NCI-H2196 (cell line): ENCODE measurements around the gene COL4A2.

Experiments used
- DNase-seq: peaks from one replicate; lab custom pipeline; 2025; ENCODE audit not compliant: unreplicated experiment; lab: John Stamatoyannopoulos, UW

Gene COL4A2

DNA sequence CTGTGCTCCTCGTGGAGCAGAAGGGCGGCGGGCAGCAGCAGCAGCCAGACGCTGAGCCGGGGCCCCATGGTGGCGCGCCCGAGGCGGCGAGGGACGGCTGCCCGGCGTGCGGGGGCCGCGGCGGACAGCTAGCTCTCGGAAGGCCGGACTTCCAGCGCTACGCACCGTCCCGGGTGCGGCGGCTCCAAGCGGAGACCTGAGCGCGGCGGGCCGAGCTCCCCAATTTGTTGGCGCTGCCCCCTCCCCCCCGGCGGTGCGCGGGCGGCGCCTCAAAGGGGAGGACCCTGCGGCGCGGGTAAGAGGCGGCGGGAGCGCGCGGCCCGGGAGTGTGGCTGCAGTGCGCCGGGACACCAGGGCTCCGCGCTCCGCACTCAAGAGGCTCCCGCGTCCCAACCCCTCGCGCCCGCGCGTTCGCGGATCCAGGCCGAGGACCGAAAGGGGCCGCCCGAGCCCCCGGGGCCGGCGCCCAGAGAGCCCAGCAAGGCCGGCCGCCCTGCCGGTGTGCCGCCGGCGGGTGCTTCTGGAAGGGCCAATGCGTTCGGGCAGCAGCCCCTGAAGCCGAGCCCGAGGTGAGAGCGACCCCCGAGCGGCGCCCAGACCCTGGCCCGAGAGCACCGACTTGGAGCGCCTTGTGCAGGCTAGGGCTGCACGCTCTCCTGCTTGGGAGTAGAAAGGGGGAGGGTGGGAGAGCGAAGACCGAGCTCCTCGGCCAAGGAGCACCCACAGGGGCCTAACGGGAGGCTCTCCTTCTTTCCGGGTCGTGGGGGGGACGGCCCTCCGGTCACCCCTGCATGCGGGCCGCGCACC, at the start of gene COL4A2, which contains the start of gene COL4A1:
COL4A2 (plus strand) TSS at position 325 of the 807 bp plus-strand sequence. CDS start 620 bp downstream, outside the sequence.
COL4A1 (minus strand) TSS at position 198 of the 807 bp plus-strand sequence; CDS start at position 68, 130 bp downstream.
- DNase-seq, result no peak

DNA sequence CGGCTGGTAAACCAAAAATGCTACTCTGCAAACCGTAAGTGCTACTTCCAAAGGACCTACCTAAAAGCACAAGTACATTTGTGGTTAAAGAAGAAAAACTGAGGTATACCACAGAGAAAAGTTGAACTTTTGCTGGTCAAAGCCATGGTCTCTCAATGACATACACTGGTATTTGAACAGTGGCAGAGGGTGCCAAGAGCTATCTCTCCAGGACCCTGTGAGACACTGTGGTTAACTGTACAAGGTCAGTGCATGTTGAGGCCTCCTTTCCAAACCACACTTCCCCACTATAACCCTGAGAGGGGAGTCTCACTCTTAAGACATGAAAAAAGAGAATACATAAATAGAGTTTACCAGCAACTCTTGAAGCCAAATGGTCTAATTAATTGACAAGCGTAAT, 49.7 kb upstream of the COL4A2 start:
- DNase-seq, result no peak

- DNase-seq, result no peak
Measured at GRCh38 chr13:110258876-110259631, 48.0 kb upstream of the COL4A2 start.

GRCh38 chr13:110259651-110260050, 47.4 kb upstream of the COL4A2 start:
- no peak for DNase-seq

GRCh38 chr13:110261166-110262081, 45.7 kb upstream of the COL4A2 start:
- no peak for DNase-seq

DNA sequence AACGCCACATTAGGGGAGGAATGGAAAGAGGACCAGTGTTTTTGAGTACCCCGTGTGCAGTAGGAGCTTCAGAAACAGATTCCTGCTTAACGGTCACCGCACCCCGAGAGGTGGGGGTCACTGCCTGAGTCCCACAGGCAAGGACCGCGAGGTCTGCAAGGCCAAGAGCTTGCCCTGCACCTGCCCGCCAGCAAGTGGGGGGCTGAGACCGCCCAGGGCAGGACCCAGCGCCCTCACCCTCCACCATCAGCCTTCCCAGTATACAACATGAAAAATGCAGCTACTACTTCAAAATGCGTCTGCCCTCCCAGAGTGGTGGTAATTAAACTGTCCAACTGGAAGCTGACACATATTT, 45.0 kb upstream of the COL4A2 start:
- DNase-seq, result no peak

- no peak for DNase-seq
Measured at GRCh38 chr13:110262508-110263291, 44.4 kb upstream of the COL4A2 start.

- no peak for DNase-seq
Measured at GRCh38 chr13:110263404-110263803, 43.7 kb upstream of the COL4A2 start.

DNA sequence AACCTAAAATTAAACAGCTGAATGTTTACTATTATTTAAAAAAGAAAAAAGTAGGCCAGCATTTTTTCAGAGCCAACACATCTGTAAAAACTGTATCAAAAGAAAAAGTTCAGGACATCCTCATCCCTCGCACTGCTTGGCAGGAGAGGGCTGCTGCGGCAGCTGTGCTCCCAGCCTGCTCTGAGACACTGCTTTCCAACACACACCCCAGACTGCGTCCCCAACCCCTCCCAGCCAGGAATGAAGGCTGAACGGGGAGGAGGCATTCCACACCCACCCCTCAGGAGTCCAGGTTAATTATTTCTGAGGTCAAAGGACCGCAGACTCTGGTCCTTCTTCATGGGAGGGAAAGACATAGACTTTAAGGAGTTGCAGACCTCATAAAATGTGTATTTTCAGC, 43.2 kb upstream of the COL4A2 start:
- no peak for DNase-seq

- no peak for DNase-seq
Measured at GRCh38 chr13:110264685-110265275, 42.3 kb upstream of the COL4A2 start.

DNA sequence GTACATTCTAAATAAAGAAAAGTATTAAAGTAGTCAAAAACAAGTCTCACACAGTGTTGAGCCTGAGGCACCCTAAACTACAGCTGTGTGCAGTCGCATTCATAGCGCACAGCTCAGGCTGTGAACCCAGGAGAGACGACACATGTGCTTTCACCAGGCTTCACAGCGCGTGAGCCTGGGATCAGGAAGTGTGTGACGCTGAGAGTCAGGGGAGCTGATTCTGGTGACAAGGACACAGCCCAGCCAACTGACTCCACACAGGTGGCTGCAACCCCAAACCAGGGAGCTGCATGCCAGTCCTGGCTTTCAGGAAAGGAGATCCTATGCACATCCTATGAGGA, 41.8 kb upstream of the COL4A2 start:
- no peak for DNase-seq

GRCh38 chr13:110265682-110266430, 41.2 kb upstream of the COL4A2 start:
- DNase-seq, result no peak

DNA sequence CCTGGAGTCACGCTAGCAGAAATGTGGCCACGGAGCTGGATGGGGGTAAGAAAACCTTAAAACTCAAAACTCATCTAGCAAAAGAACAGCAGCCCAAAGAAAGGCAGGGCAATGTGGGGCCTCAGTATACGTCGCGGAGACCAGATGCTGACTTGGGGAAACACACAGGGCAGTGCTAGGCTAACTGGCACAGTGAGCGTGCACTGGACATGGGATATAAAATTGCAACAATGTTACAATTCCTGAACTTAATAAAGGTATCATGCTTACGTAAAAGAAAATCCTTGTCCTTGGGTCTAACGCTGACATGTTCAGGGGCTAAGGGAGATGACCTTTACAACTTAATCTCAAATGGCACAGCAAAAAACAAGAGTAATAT, 40.7 kb upstream of the COL4A2 start:
- no peak for DNase-seq

DNA sequence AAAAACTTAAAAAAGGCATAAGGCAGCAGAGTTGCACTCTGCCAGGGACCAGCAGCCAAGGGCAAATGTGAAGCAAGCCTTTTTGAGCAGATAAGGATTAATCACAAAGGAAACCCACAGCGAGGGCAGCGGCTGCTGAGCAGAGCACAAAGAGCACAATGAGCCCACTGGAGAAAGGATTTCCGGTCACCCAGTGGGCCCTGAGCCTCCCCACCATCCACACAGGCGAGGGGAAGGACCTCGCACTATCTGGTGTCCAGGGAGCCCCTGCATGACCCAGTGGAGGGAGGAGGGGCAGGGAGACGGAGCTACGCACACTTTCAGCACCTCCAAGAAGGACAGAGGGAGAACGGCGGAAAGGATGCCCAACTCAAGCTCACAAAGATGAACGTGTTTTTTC, 40.1 kb upstream of the COL4A2 start:
- no peak for DNase-seq

DNA sequence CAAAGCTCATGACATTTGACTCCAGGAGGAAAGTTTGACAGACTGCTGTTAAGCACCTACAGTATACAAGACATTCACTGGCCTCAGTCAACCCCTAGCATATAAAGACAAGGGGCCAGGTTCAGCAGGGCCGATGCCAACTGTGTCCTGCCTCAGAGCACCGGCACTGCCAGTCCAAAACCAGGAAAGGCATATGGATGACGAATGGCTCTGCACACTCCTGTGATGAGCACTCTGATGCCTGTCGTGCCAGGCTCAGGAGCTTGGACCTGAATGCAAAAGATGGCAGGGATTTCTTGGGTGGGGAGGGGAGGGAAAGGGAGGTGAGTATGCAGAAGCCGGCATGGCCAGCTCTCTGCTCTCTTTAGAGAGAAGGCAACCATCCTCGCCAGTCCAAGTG, 39.0 kb upstream of the COL4A2 start:
- DNase-seq, result no peak

GRCh38 chr13:110268576-110269185, 38.4 kb upstream of the COL4A2 start:
- DNase-seq, result no peak

- DNase-seq, result no peak
Measured at GRCh38 chr13:110269509-110270185, 37.4 kb upstream of the COL4A2 start.

GRCh38 chr13:110270507-110270906, 36.6 kb upstream of the COL4A2 start:
- DNase-seq, result no peak

GRCh38 chr13:110271313-110271712, 35.8 kb upstream of the COL4A2 start:
- DNase-seq, result no peak
